OCI-LY1 (cell line): ENCODE results near the gene NDUFV1.

Source experiments
- CTCF ChIP-seq: fragments of 200-600 bp; sonication (generic), shearing (Covaris generic); IDR thresholded peaks from 2 replicates; pipeline ENCODE4 v1.5.1; 2017; ENCODE audit warnings: mild to moderate bottlenecking, antibody characterized with exemption, low read length, moderate library complexity, mixed read lengths
- EZH2 ChIP-seq: fragments of 200-600 bp; sonication (generic), shearing (Covaris generic); IDR thresholded peaks from 2 replicates; pipeline ENCODE4 v1.8.0; 2017; ENCODE audit warnings: borderline replicate concordance, mixed run types, mild to moderate bottlenecking, antibody characterized with exemption, low read length, moderate library complexity, mixed read lengths

- TF ChIP-seq EZH2 = no peak
- TF ChIP-seq CTCF = 0 out of 2 replicates have a peak, but pooled peaks have one; percentile 16
Measured at GRCh38 chr11:67646535-67647336, 40.0 kb downstream of the NDUFV1 start.
